Tibial artery (tissue), 4 donors: ENCODE measurements around the gene CSMD2.

Experiments used
- DNase-seq, 2 donors: peaks; one replicate each; pipeline ENCODE4 v3.0.0-alpha.2; 2019
- H3K27ac ChIP-seq, 2 donors: fragments of 200-600 bp; sonication (generic) in 1 of 2; 1 replicate in 1 of 2; 2 replicates in 1 of 2; pipeline ENCODE4 v1.5.1; 2018 to 2019; ENCODE audit warnings: mild to moderate bottlenecking in 1 of 2
- H3K27me3 ChIP-seq, 2 donors: fragments of 200-600 bp; sonication (generic) in 1 of 2; one replicate each; pipeline versions ENCODE4 v1.5.1 to v1.6.0; 2016 to 2019
- H3K36me3 ChIP-seq, 3 donors: fragments of 200-600 bp; sonication (generic) in 2 of 3; one replicate each; pipeline ENCODE4 v1.5.1; 2016 to 2019; ENCODE audit warnings: mild to moderate bottlenecking in 2 of 3
- H3K4me1 ChIP-seq, 4 donors: fragments of 200-600 bp; sonication (generic) in 2 of 4; 1 replicate in 3 of 4; 2 replicates in 1 of 4; pipeline ENCODE4 v1.5.1; 2016 to 2019
- H3K4me3 ChIP-seq, 2 donors: fragments of 200-600 bp; sonication (generic) in 1 of 2; 1 replicate in 1 of 2; 2 replicates in 1 of 2; pipeline ENCODE4 v1.5.1; 2018 to 2019; ENCODE audit warnings: mild to moderate bottlenecking in 2 of 2
- H3K9me3 ChIP-seq, 3 donors: fragments of 200-600 bp; sonication (generic) in 1 of 3; one replicate each; pipeline ENCODE4 v1.5.1; 2016 to 2019
- CTCF ChIP-seq, 2 experiments: fragments of 200-600 bp in 1 of 2; fragments of 450-650 bp in 1 of 2; IDR thresholded peaks; one replicate each; pipeline ENCODE4 v1.5.1; 2017 to 2019; ENCODE audit warnings: antibody characterized with exemption in 2 of 2, mild to moderate bottlenecking in 1 of 2, moderate library complexity in 1 of 2
- intact Hi-C: fragments of 100-400 bp; cut with DNase I; formaldehyde crosslinking; loops from one replicate; pipeline ENCODE4 v1.15.0; 2023; ENCODE audit warnings: low total_unique reads

Gene CSMD2

DNA sequence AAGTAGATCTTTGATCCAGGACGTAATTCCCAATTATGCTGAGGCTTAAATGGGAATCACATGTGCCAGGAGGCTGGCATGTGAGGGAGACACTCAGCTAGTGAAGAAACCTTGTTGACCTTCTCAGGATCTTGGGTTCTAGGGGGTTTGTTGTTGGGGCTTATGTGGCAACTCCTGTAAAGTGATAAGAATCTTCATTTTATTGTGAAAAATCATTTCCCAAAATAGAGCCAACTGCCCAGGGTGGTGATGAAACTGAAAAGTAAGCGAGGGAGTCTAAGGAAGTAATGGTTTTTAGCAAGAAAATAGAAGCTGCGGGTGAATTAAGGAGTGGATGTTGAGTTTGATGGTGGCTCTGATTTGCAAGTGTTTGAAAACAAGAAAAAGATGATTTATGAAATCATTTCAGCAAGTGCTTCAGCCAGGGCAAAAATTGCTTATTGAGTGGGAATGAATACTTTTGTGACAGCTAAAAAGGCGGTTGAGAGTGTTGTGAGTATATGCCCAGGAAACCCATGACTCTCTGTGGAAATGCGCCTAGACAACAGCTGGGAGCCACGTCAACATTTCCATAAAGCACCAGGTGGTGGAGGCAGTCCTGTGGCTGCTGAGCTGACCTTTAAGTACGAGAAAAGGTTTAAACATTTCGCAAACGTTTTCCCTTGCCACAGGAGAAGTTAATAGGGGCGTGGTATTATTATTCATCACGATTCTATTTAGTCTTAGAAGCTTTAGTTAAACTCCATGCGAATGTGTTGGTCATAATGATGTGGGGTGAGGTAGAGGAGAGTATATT, 198.5 kb downstream of the CSMD2 start:
- Histone ChIP-seq H3K27ac (no peak overlapping the region), H3K9me3 (no peaks in the 10 kb centered on the region), H3K27me3 (no peaks in the 10 kb centered on the region), H3K36me3 (no peaks in the 10 kb centered on the region), H3K4me3 (no peak overlapping the region), H3K4me1 (peaks cover 0 to 7% (median 5%) of the 10 kb centered on the region in 4 donors)
- DNase-seq = no peak
- no peak for TF ChIP-seq CTCF (IDR thresholded peaks at IDR 0.05)
- intact Hi-C loops = no loop called here

DNA sequence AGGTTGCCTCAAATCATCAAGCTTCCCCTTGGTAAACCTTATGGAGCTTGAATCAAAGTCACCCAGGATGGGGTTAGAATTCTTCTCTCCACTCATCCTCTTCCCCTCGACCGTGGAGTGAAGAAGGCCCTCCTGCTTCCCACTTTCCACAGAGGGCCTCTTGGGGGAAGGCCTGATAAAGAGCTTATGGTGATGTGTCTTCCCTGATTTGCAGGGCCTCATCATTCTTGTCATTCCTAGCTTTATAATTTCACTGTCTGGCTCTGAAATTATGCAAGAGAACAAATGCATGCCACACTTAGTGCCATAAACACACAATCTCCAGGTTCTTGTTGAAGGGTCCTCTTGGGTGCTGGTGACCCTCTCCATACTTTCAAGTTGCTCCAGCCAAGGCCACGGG, 199.9 kb downstream of the CSMD2 start:
- Histone ChIP-seq H3K4me3 (no peak overlapping the region), H3K36me3 (no peaks in the 10 kb centered on the region), H3K9me3 (no peaks in the 10 kb centered on the region), H3K4me1 (no peaks in the 10 kb centered on the region), H3K27ac (no peak overlapping the region), H3K27me3 (peaks cover 0 to 4% of the 10 kb centered on the region in 2 donors)
- intact Hi-C loops = no loop called here
- no peak for TF ChIP-seq CTCF (IDR thresholded peaks at IDR 0.05)
- no peak for DNase-seq

DNA sequence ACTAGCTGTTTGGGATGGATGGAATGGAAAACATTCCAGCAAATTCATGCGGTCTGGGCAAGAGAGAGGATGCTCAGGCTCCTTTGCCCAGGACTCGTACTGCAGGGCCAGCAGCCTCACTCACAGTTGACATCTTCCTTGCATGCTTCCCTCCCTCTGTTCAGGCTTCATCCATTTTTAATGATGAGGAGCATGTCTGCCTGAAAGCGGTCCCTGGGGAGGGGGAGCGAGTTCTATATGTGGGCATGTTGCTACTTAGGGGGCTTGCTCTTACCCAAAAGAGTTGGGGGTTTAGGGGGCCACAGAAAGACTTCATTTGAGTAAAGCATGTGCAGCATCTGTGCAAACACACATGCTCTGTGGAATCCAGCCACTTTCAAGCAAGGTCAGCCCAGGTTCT, 203.0 kb downstream of the CSMD2 start:
- DNase-seq = no peak
- H3K36me3 ChIP-seq = no peaks in the 10 kb centered on the region
- H3K4me3 ChIP-seq = no peak overlapping the region
- TF ChIP-seq CTCF (IDR thresholded peaks at IDR 0.05) = no peak
- peaks cover 0 to 4% of the 10 kb centered on the region in 2 donors for H3K27me3 ChIP-seq
- H3K4me1 ChIP-seq = no peaks in the 10 kb centered on the region
- H3K27ac ChIP-seq = no peak overlapping the region
- intact Hi-C loops = no loop called here
- H3K9me3 ChIP-seq = no peaks in the 10 kb centered on the region

- no peaks in the 10 kb centered on the region for H3K36me3 ChIP-seq
- H3K4me1 ChIP-seq = no peaks in the 10 kb centered on the region
- no peak for TF ChIP-seq CTCF (IDR thresholded peaks at IDR 0.05)
- no peak for DNase-seq
- H3K27ac ChIP-seq = no peak overlapping the region
- no peak overlapping the region for H3K4me3 ChIP-seq
- peaks cover 0 to 4% of the 10 kb centered on the region in 2 donors for H3K27me3 ChIP-seq
- H3K9me3 ChIP-seq = no peaks in the 10 kb centered on the region
- intact Hi-C loops = no loop called here
Observed at GRCh38 chr1:33960188-33960895, 204.7 kb downstream of the CSMD2 start.

- H3K27ac ChIP-seq = no peak overlapping the region
- no peak for TF ChIP-seq CTCF (IDR thresholded peaks at IDR 0.05)
Observed at GRCh38 chr1:33957854-33958253, 207.2 kb downstream of the CSMD2 start.

More at GRCh38 chr1:33957854-33958253, 207.2 kb downstream of the CSMD2 start:
- Histone ChIP-seq H3K4me3 (no peak overlapping the region), H3K36me3 (no peaks in the 10 kb centered on the region), H3K9me3 (no peaks in the 10 kb centered on the region), H3K4me1 (no peaks in the 10 kb centered on the region), H3K27me3 (peaks cover 0 to 4% of the 10 kb centered on the region in 2 donors)
- intact Hi-C loops = no loop called here
- no peak for DNase-seq
